ENCODE results near the gene MTHFD1L. TPM values are rescaled to one million over a fixed set of nuclear protein-coding genes. Genes with fewer than 3 reads are reported as not detected.
"Not testable (repeated sequence)": the region's sequence is repeated elsewhere in the genome, so short reads cannot be mapped to it uniquely, and the experiment has no call there.

MTHFD1L gene
- total RNA-seq, 4 donors from 2014 or later, result 4.7 to 45.9 (median 24.0) TPM

- ATAC-seq (ENCODE audit: low FRiP score) (peak; percentile 98), DNase-seq (ENCODE audit: low spot score) (no peak)
- no peak for TF ChIP-seq CTCF (IDR thresholded peaks at IDR 0.05)
Measured at GRCh38 chr6:150857062-150857944, 8.2 kb upstream of the MTHFD1L start.

- TF ChIP-seq CTCF (IDR thresholded peaks at IDR 0.05), result no peak
- DNase-seq (ENCODE audit: low spot score) (no peak), ATAC-seq (ENCODE audit: low FRiP score) (no peak)
Measured at GRCh38 chr6:150857945-150858308, 7.6 kb upstream of the MTHFD1L start.

GRCh38 chr6:150861448-150862168 is 3.9 kb upstream of the MTHFD1L start:
- ATAC-seq (ENCODE audit: low FRiP score); DNase-seq (ENCODE audit: low spot score): not testable (repeated sequence)

GRCh38 chr6:150863213-150863928 is 2.1 kb upstream of the MTHFD1L start:
- TF ChIP-seq CTCF (IDR thresholded peaks at IDR 0.05), result no peak
- ATAC-seq (ENCODE audit: low FRiP score), result no peak
- DNase-seq (ENCODE audit: low spot score), result no peak

GRCh38 chr6:150865043-150865405 is 478 bp upstream of the MTHFD1L start:
- TF ChIP-seq CTCF (IDR thresholded peaks at IDR 0.05), result no peak
- DNase-seq (ENCODE audit: low spot score) (no peak), ATAC-seq (ENCODE audit: low FRiP score) (no peak)

GRCh38 chr6:150866147-150866990 is 867 bp downstream of the MTHFD1L start:
- peak; percentile 61 for DNase-seq (ENCODE audit: low spot score)
- TF ChIP-seq CTCF (IDR thresholded peaks at IDR 0.05), result no peak
- peak; percentile 90 for ATAC-seq (ENCODE audit: low FRiP score)
